Stimulated activated CD4-positive, alpha-beta T cell treated with anti-CD3 and anti-CD28 coated beads, Interleukin-2, amount 100 ng/mL, for 48 hours (primary cell): Measurements from ENCODE around the gene FAF1.
A peak's percentile ranks its signal among the peaks of the same experiment; 100 is the strongest.

Experiments
- DNase-seq, 2 donors: peaks; one replicate each; pipeline ENCODE4 v3.0.0-alpha.2; 2020

Gene FAF1

GRCh38 chr1:50977575-50978143 is 17.6 kb upstream of the FAF1 start:
- no peak for DNase-seq

- no peak for DNase-seq
Observed at GRCh38 chr1:50976890-50977574, 17.0 kb upstream of the FAF1 start.

- no peak for DNase-seq
Observed at GRCh38 chr1:50976111-50976889, 16.2 kb upstream of the FAF1 start.

GRCh38 chr1:50975436-50975835 is 15.4 kb upstream of the FAF1 start:
- DNase-seq, result no peak

- DNase-seq, result no peak
Observed at GRCh38 chr1:50974618-50974935, 14.5 kb upstream of the FAF1 start.

GRCh38 chr1:50973875-50974617 is 14.0 kb upstream of the FAF1 start:
- DNase-seq, result no peak

- DNase-seq, result no peak
Observed at GRCh38 chr1:50973255-50973654, 13.2 kb upstream of the FAF1 start.

GRCh38 chr1:50972766-50973165 is 12.7 kb upstream of the FAF1 start:
- no peak for DNase-seq

- DNase-seq, result no peak
Observed at GRCh38 chr1:50971748-50972305, 11.8 kb upstream of the FAF1 start.

GRCh38 chr1:50970931-50971582 is 11.0 kb upstream of the FAF1 start:
- no peak for DNase-seq

- no peak for DNase-seq
Observed at GRCh38 chr1:50970509-50970887, 10.4 kb upstream of the FAF1 start.

- peak in 1 of 2 donors; percentile 31 for DNase-seq
Observed at GRCh38 chr1:50969611-50970508, 9.8 kb upstream of the FAF1 start, which contains the start of gene CDKN2C. Gene CDKN2C (plus strand): TSS chr1:50970245. CDS start chr1:50970369, 124 bp downstream.

- DNase-seq, result peak; percentile 30 to 33
Observed at GRCh38 chr1:50968821-50969610, 8.9 kb upstream of the FAF1 start.

- DNase-seq, result peak; percentile 68 to 72
Observed at GRCh38 chr1:50968158-50968820, 8.2 kb upstream of the FAF1 start.

GRCh38 chr1:50967416-50968157 is 7.5 kb upstream of the FAF1 start:
- DNase-seq, result no peak

- no peak for DNase-seq
Observed at GRCh38 chr1:50966991-50967390, 6.9 kb upstream of the FAF1 start.

GRCh38 chr1:50964863-50965262 is 4.8 kb upstream of the FAF1 start:
- DNase-seq, result no peak

GRCh38 chr1:50959303-50959912 is 659 bp downstream of the FAF1 start:
- no peak for DNase-seq

- DNase-seq, result no peak
Observed at GRCh38 chr1:50955116-50955515, 5.0 kb downstream of the FAF1 start.
